ENCODE measurements around the gene ZNF750. TPM values are rescaled to one million over a fixed set of nuclear protein-coding genes. Genes with fewer than 3 reads are reported as not detected.

The ZNF750 gene
- total and polyA plus RNA-seq, 4 donors, result 0.02 to 0.08 TPM; not detected in 2

DNA sequence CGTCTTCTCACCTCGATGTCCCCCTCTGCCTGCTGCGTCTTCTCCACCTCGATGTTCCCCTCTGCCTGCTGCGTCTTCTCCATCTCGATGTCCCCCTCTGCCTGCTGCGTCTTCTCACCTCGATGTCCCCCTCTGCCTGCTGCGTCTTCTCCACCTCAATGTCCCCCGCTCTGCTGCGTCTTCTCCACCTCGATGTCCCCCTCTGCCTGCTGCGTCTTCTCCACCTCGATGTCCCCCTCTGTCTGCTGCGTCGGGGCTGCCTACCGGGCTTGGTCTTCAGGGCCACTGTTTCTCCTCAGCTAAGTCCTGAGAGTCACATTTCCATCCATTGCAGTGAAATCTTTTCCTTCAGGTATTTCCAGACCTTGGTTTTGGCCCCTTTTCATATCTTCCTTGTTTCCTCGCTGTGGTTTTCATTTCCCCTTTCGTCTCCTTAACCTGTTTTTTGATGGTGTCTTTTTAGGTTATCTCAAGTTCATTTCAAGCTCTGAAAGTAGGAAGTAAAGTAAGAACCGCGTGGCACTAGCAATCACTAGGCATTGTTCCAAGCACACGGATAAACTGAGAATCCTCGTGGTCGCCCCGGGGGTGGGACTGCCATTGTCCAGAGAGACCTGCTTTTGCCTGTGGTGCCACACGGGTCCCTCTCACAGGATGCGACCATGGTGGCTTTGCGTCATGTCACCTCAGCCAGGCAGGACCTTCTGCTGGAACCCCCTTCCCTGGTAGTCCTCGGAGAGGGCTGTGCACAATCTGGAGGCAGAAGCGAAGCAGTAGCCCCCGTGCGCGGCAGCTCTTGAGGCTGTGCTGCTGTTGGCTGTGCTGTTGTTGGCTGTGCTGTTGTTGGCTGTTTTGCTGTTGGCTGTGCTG lies 9.5 kb upstream of the ZNF750 start:
- Histone ChIP-seq H3K9ac (ENCODE audit: low read depth in 1 of 2, low read length in 2 of 2) (no peak overlapping the region), H3K27me3 (ENCODE audit: control insufficient read depth in 4 of 4, insufficient read depth in 4 of 4, low read length in 3 of 4) (no peaks in the 10 kb centered on the region), H3K36me3 (ENCODE audit: control insufficient read depth in 4 of 4, insufficient read depth in 3 of 4, low read depth in 1 of 4, low read length in 3 of 4) (peaks cover 0 to 3% (median 0%) of the 10 kb centered on the region in 4 donors), H3K4me3 (ENCODE audit: low read depth in 1 of 3, low read length in 3 of 3) (no peak overlapping the region), H3K27ac (ENCODE audit: low read depth in 1 of 2, low read length in 2 of 2) (no peak overlapping the region), H3K9me3 (ENCODE audit: control insufficient read depth in 4 of 4, low read length in 3 of 4) (no peaks in the 10 kb centered on the region), H3K4me1 (ENCODE audit: control insufficient read depth in 4 of 4, insufficient read depth in 4 of 4, low read length in 3 of 4) (no peaks in the 10 kb centered on the region)
- TF ChIP-seq EGR1 (IDR thresholded peaks at IDR 0.05; ENCODE audit: low read depth in 2 of 2) (no peak), FOXA1 (IDR thresholded peaks at IDR 0.05) (no peak), RAD21 (IDR thresholded peaks at IDR 0.05) (no peak), YY1 (IDR thresholded peaks at IDR 0.05) (no peak), RXRA (IDR thresholded peaks at IDR 0.05) (no peak), HNF4G (IDR thresholded peaks at IDR 0.05) (no peak), SP1 (IDR thresholded peaks at IDR 0.05) (no peak), FOXA2 (IDR thresholded peaks at IDR 0.05) (no peak), JUND (IDR thresholded peaks at IDR 0.05) (no peak), TAF1 (conservative IDR thresholded peaks at IDR 0.05) (no peak), GABPA (IDR thresholded peaks at IDR 0.05 in 1 of 2, conservative IDR thresholded peaks at IDR 0.05 in 1 of 2) (no peak), HNF4A (conservative IDR thresholded peaks at IDR 0.05) (no peak), NR2F2 (IDR thresholded peaks at IDR 0.05) (no peak)
- TF ChIP-seq, protein P1, sequence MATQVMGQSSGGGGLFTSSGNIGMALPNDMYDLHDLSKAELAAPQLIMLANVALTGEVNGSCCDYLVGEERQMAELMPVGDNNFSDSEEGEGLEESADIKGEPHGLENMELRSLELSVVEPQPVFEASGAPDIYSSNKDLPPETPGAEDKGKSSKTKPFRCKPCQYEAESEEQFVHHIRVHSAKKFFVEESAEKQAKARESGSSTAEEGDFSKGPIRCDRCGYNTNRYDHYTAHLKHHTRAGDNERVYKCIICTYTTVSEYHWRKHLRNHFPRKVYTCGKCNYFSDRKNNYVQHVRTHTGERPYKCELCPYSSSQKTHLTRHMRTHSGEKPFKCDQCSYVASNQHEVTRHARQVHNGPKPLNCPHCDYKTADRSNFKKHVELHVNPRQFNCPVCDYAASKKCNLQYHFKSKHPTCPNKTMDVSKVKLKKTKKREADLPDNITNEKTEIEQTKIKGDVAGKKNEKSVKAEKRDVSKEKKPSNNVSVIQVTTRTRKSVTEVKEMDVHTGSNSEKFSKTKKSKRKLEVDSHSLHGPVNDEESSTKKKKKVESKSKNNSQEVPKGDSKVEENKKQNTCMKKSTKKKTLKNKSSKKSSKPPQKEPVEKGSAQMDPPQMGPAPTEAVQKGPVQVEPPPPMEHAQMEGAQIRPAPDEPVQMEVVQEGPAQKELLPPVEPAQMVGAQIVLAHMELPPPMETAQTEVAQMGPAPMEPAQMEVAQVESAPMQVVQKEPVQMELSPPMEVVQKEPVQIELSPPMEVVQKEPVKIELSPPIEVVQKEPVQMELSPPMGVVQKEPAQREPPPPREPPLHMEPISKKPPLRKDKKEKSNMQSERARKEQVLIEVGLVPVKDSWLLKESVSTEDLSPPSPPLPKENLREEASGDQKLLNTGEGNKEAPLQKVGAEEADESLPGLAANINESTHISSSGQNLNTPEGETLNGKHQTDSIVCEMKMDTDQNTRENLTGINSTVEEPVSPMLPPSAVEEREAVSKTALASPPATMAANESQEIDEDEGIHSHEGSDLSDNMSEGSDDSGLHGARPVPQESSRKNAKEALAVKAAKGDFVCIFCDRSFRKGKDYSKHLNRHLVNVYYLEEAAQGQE (IDR thresholded peaks at IDR 0.05), result no peak
- TF ChIP-seq, protein P2, sequence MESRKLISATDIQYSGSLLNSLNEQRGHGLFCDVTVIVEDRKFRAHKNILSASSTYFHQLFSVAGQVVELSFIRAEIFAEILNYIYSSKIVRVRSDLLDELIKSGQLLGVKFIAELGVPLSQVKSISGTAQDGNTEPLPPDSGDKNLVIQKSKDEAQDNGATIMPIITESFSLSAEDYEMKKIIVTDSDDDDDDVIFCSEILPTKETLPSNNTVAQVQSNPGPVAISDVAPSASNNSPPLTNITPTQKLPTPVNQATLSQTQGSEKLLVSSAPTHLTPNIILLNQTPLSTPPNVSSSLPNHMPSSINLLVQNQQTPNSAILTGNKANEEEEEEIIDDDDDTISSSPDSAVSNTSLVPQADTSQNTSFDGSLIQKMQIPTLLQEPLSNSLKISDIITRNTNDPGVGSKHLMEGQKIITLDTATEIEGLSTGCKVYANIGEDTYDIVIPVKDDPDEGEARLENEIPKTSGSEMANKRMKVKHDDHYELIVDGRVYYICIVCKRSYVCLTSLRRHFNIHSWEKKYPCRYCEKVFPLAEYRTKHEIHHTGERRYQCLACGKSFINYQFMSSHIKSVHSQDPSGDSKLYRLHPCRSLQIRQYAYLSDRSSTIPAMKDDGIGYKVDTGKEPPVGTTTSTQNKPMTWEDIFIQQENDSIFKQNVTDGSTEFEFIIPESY (IDR thresholded peaks at IDR 0.05), result no peak
- TF ChIP-seq, protein P3, sequence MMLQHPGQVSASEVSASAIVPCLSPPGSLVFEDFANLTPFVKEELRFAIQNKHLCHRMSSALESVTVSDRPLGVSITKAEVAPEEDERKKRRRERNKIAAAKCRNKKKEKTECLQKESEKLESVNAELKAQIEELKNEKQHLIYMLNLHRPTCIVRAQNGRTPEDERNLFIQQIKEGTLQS (IDR thresholded peaks at IDR 0.05), result no peak
- TF ChIP-seq, protein P4, sequence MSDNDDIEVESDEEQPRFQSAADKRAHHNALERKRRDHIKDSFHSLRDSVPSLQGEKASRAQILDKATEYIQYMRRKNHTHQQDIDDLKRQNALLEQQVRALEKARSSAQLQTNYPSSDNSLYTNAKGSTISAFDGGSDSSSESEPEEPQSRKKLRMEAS (IDR thresholded peaks at IDR 0.05), result no peak
- TF ChIP-seq, protein P5, sequence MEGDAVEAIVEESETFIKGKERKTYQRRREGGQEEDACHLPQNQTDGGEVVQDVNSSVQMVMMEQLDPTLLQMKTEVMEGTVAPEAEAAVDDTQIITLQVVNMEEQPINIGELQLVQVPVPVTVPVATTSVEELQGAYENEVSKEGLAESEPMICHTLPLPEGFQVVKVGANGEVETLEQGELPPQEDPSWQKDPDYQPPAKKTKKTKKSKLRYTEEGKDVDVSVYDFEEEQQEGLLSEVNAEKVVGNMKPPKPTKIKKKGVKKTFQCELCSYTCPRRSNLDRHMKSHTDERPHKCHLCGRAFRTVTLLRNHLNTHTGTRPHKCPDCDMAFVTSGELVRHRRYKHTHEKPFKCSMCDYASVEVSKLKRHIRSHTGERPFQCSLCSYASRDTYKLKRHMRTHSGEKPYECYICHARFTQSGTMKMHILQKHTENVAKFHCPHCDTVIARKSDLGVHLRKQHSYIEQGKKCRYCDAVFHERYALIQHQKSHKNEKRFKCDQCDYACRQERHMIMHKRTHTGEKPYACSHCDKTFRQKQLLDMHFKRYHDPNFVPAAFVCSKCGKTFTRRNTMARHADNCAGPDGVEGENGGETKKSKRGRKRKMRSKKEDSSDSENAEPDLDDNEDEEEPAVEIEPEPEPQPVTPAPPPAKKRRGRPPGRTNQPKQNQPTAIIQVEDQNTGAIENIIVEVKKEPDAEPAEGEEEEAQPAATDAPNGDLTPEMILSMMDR (IDR thresholded peaks at IDR 0.05; ENCODE audit: low read depth, low read length, missing input control), result no peak
- no peak for DNase-seq (ENCODE audit: low spot score)
- 91% methylated on average over 33 of the region's 33 CpGs for WGBS
